ENCODE results near the gene EGFR.

Gene EGFR

DNA sequence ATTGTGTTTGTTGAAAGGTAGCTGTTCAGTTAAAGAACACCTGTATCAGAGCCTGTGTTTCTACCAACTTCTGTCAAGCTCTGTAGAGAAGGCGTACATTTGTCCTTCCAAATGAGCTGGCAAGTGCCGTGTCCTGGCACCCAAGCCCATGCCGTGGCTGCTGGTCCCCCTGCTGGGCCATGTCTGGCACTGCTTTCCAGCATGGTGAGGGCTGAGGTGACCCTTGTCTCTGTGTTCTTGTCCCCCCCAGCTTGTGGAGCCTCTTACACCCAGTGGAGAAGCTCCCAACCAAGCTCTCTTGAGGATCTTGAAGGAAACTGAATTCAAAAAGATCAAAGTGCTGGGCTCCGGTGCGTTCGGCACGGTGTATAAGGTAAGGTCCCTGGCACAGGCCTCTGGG, 154.9 kb downstream of the EGFR start:
- H3K79me1 ChIP-seq (ENCODE audit: low read depth, low read length), result no peaks in the 10 kb centered on the region
- no peak overlapping the region for H4K91ac ChIP-seq (ENCODE audit: low read depth, low read length, poor library complexity)
- H2BK5ac ChIP-seq (ENCODE audit: low read length), result no peak overlapping the region
- H2BK12ac ChIP-seq (ENCODE audit: low read length), result no peak overlapping the region
- H3K36me3 ChIP-seq (replicated peaks in 1 of 2; ENCODE audit: control insufficient read depth in 2 of 2, insufficient read depth in 2 of 2, low read length in 2 of 2), result peaks cover 3 to 49% of the 10 kb centered on the region in 2 donors
- H3K9ac ChIP-seq (ENCODE audit: low read depth, low read length, poor library complexity), result no peak overlapping the region
- no peaks in the 10 kb centered on the region for H3K4me1 ChIP-seq (ENCODE audit: control insufficient read depth in 2 of 2, insufficient read depth in 1 of 2, low read depth in 1 of 2, low read length in 2 of 2)
- no peak overlapping the region for H4K8ac ChIP-seq (ENCODE audit: low read depth, low read length)
- no peak overlapping the region for H3K18ac ChIP-seq (ENCODE audit: low read length)
- H2AFZ ChIP-seq (ENCODE audit: low read length), result no peak overlapping the region
- H2AK5ac ChIP-seq (ENCODE audit: low read depth, low read length), result no peak overlapping the region
- no peak overlapping the region for H2BK15ac ChIP-seq (ENCODE audit: low read length)
- H3K14ac ChIP-seq (ENCODE audit: low read length), result no peak overlapping the region
- H3K9me3 ChIP-seq (replicated peaks in 1 of 2; ENCODE audit: control insufficient read depth in 2 of 2, insufficient read depth in 1 of 2, low read depth in 1 of 2, low read length in 2 of 2), result no peaks in the 10 kb centered on the region
- no peak overlapping the region for H2BK120ac ChIP-seq (ENCODE audit: low read depth, low read length)
- H3K27me3 ChIP-seq (ENCODE audit: control insufficient read depth in 3 of 3, insufficient read depth in 3 of 3, low read depth in 1 of 3, low read length in 3 of 3), result no peaks in the 10 kb centered on the region
- no peak overlapping the region for H3K27ac ChIP-seq (replicated peaks; ENCODE audit: low read length)
- H3K23ac ChIP-seq (ENCODE audit: low read depth, low read length, poor library complexity), result no peak overlapping the region
- DNase-seq (ENCODE audit: low spot score), result no peak
- H3K4me3 ChIP-seq (ENCODE audit: low read length in 2 of 2), result no peak overlapping the region
- WGBS, 2 donors (ENCODE audit: extremely low coverage in 2 of 2, insufficient read length in 2 of 2, insufficient replicate concordance in 1 of 2), result no CpG with 5 or more reads among the region's 7 CpGs
- no peak overlapping the region for H3K4me2 ChIP-seq (ENCODE audit: insufficient read depth, low read length, poor library complexity, severe bottlenecking)
- no peak overlapping the region for H3K4ac ChIP-seq (ENCODE audit: low read length)

DNA sequence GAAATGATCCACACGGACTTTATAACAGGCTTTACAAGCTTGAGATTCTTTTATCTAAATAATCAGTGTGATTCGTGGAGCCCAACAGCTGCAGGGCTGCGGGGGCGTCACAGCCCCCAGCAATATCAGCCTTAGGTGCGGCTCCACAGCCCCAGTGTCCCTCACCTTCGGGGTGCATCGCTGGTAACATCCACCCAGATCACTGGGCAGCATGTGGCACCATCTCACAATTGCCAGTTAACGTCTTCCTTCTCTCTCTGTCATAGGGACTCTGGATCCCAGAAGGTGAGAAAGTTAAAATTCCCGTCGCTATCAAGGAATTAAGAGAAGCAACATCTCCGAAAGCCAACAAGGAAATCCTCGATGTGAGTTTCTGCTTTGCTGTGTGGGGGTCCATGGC, 155.6 kb downstream of the EGFR start:
- peaks cover 0 to 4% of the 10 kb centered on the region in 2 donors for H3K4me1 ChIP-seq (ENCODE audit: control insufficient read depth in 2 of 2, insufficient read depth in 1 of 2, low read depth in 1 of 2, low read length in 2 of 2)
- no peaks in the 10 kb centered on the region for H3K9me3 ChIP-seq (replicated peaks in 1 of 2; ENCODE audit: control insufficient read depth in 2 of 2, insufficient read depth in 1 of 2, low read depth in 1 of 2, low read length in 2 of 2)
- no peak overlapping the region for H3K23ac ChIP-seq (ENCODE audit: low read depth, low read length, poor library complexity)
- no peak overlapping the region for H2BK120ac ChIP-seq (ENCODE audit: low read depth, low read length)
- no peak overlapping the region for H4K8ac ChIP-seq (ENCODE audit: low read depth, low read length)
- H2BK15ac ChIP-seq (ENCODE audit: low read length), result no peak overlapping the region
- H2AK5ac ChIP-seq (ENCODE audit: low read depth, low read length), result no peak overlapping the region
- H3K27me3 ChIP-seq (ENCODE audit: control insufficient read depth in 3 of 3, insufficient read depth in 3 of 3, low read depth in 1 of 3, low read length in 3 of 3), result no peaks in the 10 kb centered on the region
- H2BK5ac ChIP-seq (ENCODE audit: low read length), result no peak overlapping the region
- H4K91ac ChIP-seq (ENCODE audit: low read depth, low read length, poor library complexity), result no peak overlapping the region
- no peak overlapping the region for H3K14ac ChIP-seq (ENCODE audit: low read length)
- H3K4me3 ChIP-seq (ENCODE audit: low read length in 2 of 2), result no peak overlapping the region
- H3K4me2 ChIP-seq (ENCODE audit: insufficient read depth, low read length, poor library complexity, severe bottlenecking), result no peak overlapping the region
- H3K18ac ChIP-seq (ENCODE audit: low read length), result no peak overlapping the region
- no CpG with 5 or more reads among the region's 12 CpGs for WGBS, 2 donors (ENCODE audit: extremely low coverage in 2 of 2, insufficient read length in 2 of 2, insufficient replicate concordance in 1 of 2)
- no peak overlapping the region for H2BK12ac ChIP-seq (ENCODE audit: low read length)
- no peak overlapping the region for H2AFZ ChIP-seq (ENCODE audit: low read length)
- H3K9ac ChIP-seq (ENCODE audit: low read depth, low read length, poor library complexity), result no peak overlapping the region
- peaks cover 3 to 49% of the 10 kb centered on the region in 2 donors for H3K36me3 ChIP-seq (replicated peaks in 1 of 2; ENCODE audit: control insufficient read depth in 2 of 2, insufficient read depth in 2 of 2, low read length in 2 of 2)
- H3K27ac ChIP-seq (replicated peaks; ENCODE audit: low read length), result no peak overlapping the region
- no peak overlapping the region for H3K4ac ChIP-seq (ENCODE audit: low read length)
- DNase-seq (ENCODE audit: low spot score), result no peak
- no peaks in the 10 kb centered on the region for H3K79me1 ChIP-seq (ENCODE audit: low read depth, low read length)

DNA sequence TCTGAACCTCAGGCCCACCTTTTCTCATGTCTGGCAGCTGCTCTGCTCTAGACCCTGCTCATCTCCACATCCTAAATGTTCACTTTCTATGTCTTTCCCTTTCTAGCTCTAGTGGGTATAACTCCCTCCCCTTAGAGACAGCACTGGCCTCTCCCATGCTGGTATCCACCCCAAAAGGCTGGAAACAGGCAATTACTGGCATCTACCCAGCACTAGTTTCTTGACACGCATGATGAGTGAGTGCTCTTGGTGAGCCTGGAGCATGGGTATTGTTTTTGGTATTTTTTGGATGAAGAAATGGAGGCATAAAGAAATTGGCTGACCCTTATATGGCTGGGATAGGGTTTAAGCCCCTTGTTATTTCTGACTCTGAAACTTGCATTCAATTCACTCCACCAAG, 156.0 kb downstream of the EGFR start:
- Histone ChIP-seq H4K8ac (ENCODE audit: low read depth, low read length) (no peak overlapping the region), H2AFZ (ENCODE audit: low read length) (no peak overlapping the region), H3K27ac (replicated peaks; ENCODE audit: low read length) (no peak overlapping the region), H3K18ac (ENCODE audit: low read length) (no peak overlapping the region), H3K27me3 (ENCODE audit: control insufficient read depth in 3 of 3, insufficient read depth in 3 of 3, low read depth in 1 of 3, low read length in 3 of 3) (no peaks in the 10 kb centered on the region), H3K36me3 (replicated peaks in 1 of 2; ENCODE audit: control insufficient read depth in 2 of 2, insufficient read depth in 2 of 2, low read length in 2 of 2) (peaks cover 3 to 49% of the 10 kb centered on the region in 2 donors), H3K9me3 (replicated peaks in 1 of 2; ENCODE audit: control insufficient read depth in 2 of 2, insufficient read depth in 1 of 2, low read depth in 1 of 2, low read length in 2 of 2) (no peaks in the 10 kb centered on the region), H3K14ac (ENCODE audit: low read length) (no peak overlapping the region), H3K23ac (ENCODE audit: low read depth, low read length, poor library complexity) (no peak overlapping the region), H2BK15ac (ENCODE audit: low read length) (no peak overlapping the region), H3K79me1 (ENCODE audit: low read depth, low read length) (no peaks in the 10 kb centered on the region), H4K91ac (ENCODE audit: low read depth, low read length, poor library complexity) (no peak overlapping the region), H2BK120ac (ENCODE audit: low read depth, low read length) (no peak overlapping the region), H3K4me2 (ENCODE audit: insufficient read depth, low read length, poor library complexity, severe bottlenecking) (no peak overlapping the region), H2BK5ac (ENCODE audit: low read length) (no peak overlapping the region), H2AK5ac (ENCODE audit: low read depth, low read length) (no peak overlapping the region), H3K4me1 (ENCODE audit: control insufficient read depth in 2 of 2, insufficient read depth in 1 of 2, low read depth in 1 of 2, low read length in 2 of 2) (peaks cover 0 to 4% of the 10 kb centered on the region in 2 donors), H3K4ac (ENCODE audit: low read length) (no peak overlapping the region), H3K4me3 (ENCODE audit: low read length in 2 of 2) (no peak overlapping the region), H3K9ac (ENCODE audit: low read depth, low read length, poor library complexity) (no peak overlapping the region), H2BK12ac (ENCODE audit: low read length) (no peak overlapping the region)
- no CpG with 5 or more reads among the region's 1 CpG for WGBS, 2 donors (ENCODE audit: extremely low coverage in 2 of 2, insufficient read length in 2 of 2, insufficient replicate concordance in 1 of 2)
- no peak for DNase-seq (ENCODE audit: low spot score)

DNA sequence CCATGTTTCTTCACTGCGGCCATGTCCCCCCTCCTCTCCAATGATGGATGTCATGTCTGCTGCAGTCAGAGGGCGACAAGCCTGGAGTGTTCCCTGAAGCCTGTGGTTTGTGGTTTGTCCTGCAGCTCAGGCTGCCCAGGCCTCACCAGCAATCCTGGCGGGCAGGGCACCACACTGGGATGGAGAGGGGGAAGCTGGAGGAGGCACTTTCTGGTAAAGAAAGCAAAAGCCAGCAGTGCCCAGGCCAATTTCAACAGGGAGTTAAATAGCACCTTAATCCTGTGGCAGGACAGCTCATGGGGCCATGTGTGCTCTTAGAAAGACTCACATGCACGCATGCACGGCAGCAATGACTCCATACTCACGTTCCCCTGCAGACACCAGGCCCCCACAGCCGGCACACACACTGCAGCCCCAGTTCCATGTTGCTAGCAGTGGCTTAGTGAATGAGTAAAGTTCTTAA, 158.3 kb downstream of the EGFR start:
- H3K27ac ChIP-seq (replicated peaks; ENCODE audit: low read length), result no peak overlapping the region
- H4K91ac ChIP-seq (ENCODE audit: low read depth, low read length, poor library complexity), result no peak overlapping the region
- no peak overlapping the region for H2BK5ac ChIP-seq (ENCODE audit: low read length)
- H3K79me1 ChIP-seq (ENCODE audit: low read depth, low read length), result no peaks in the 10 kb centered on the region
- H3K18ac ChIP-seq (ENCODE audit: low read length), result no peak overlapping the region
- peaks cover 0 to 4% of the 10 kb centered on the region in 2 donors for H3K4me1 ChIP-seq (ENCODE audit: control insufficient read depth in 2 of 2, insufficient read depth in 1 of 2, low read depth in 1 of 2, low read length in 2 of 2)
- H3K36me3 ChIP-seq (replicated peaks in 1 of 2; ENCODE audit: control insufficient read depth in 2 of 2, insufficient read depth in 2 of 2, low read length in 2 of 2), result peaks cover 3 to 43% of the 10 kb centered on the region in 2 donors
- H2AFZ ChIP-seq (ENCODE audit: low read length), result no peak overlapping the region
- no peak overlapping the region for H3K14ac ChIP-seq (ENCODE audit: low read length)
- H4K8ac ChIP-seq (ENCODE audit: low read depth, low read length), result no peak overlapping the region
- H3K9me3 ChIP-seq (replicated peaks in 1 of 2; ENCODE audit: control insufficient read depth in 2 of 2, insufficient read depth in 1 of 2, low read depth in 1 of 2, low read length in 2 of 2), result no peaks in the 10 kb centered on the region
- DNase-seq (ENCODE audit: low spot score), result no peak
- no peak overlapping the region for H3K4me2 ChIP-seq (ENCODE audit: insufficient read depth, low read length, poor library complexity, severe bottlenecking)
- H2BK15ac ChIP-seq (ENCODE audit: low read length), result no peak overlapping the region
- H3K4me3 ChIP-seq (ENCODE audit: low read length in 2 of 2), result peak overlapping the region in 1 of 2 donors; percentile 57
- no CpG with 5 or more reads among the region's 7 CpGs for WGBS, 2 donors (ENCODE audit: extremely low coverage in 2 of 2, insufficient read length in 2 of 2, insufficient replicate concordance in 1 of 2)
- H3K23ac ChIP-seq (ENCODE audit: low read depth, low read length, poor library complexity), result no peak overlapping the region
- H2BK120ac ChIP-seq (ENCODE audit: low read depth, low read length), result no peak overlapping the region
- no peak overlapping the region for H3K9ac ChIP-seq (ENCODE audit: low read depth, low read length, poor library complexity)
- no peaks in the 10 kb centered on the region for H3K27me3 ChIP-seq (ENCODE audit: control insufficient read depth in 3 of 3, insufficient read depth in 3 of 3, low read depth in 1 of 3, low read length in 3 of 3)
- H2BK12ac ChIP-seq (ENCODE audit: low read length), result no peak overlapping the region
- H2AK5ac ChIP-seq (ENCODE audit: low read depth, low read length), result no peak overlapping the region
- H3K4ac ChIP-seq (ENCODE audit: low read length), result no peak overlapping the region
